ENCODE data around the gene SIN3A. TPM values are rescaled to one million over a fixed set of nuclear protein-coding genes. Genes with fewer than 3 reads are reported as not detected.

SIN3A gene
- total RNA-seq, 5 donors from 2014 or later (not counting 1 experiment from before 2014, with no cell fraction given), result 117 to 137 (median 136) TPM

DNA sequence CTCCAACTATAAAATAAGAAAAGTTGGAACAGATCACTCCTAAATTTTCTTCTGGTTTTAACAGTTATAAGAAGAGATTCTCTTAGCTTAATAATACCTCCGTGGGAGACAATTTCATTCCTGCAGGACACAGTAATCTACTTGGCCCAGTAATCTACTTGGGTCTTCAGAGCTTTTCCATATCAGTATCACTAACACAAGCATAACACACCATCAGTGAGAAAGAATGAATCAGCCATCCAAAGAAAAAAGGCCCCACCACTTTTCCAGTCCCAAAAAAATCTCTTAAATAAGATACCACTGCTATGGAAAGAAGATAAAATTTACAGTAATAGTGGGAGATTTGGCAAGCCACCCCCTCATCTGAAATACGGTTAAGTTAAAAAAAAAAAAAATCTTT is 20.2 kb downstream of the SIN3A start:
- Mint-ChIP-seq H3K27ac (no peak overlapping the region), H3K36me3 (peaks cover 20% of the 10 kb centered on the region), H3K9me3 (no peaks in the 10 kb centered on the region), H3K4me1 (peaks cover 45 to 62% (median 53%) of the 10 kb centered on the region in 3 donors), H3K27me3 (no peaks in the 10 kb centered on the region), H3K4me3 (no peak overlapping the region)
- ATAC-seq (replicated peaks in 1 of 4) (no peak), DNase-seq (no peak)
- POLR2A ChIA-PET, result interaction anchor here in 1 of 2 donors (1.0 kb wide), 1 partner anchor 25 kb away, joined by 4 read pairs; no protein-coding TSS in a partner anchor
- H3K27me3 ChIP-seq (replicated peaks in 1 of 2; ENCODE audit: control insufficient read depth in 2 of 2, extremely low read depth in 1 of 2, insufficient read depth in 2 of 2, low read length in 1 of 2), result no peaks in the 10 kb centered on the region
- peaks cover 4 to 38% of the 10 kb centered on the region in 2 donors for H3K36me3 ChIP-seq (ENCODE audit: control insufficient read depth in 2 of 2, extremely low read depth in 1 of 2, insufficient read depth in 1 of 2, low read length in 1 of 2)
- no peak overlapping the region for H3K27ac ChIP-seq (ENCODE audit: low read length)
- H3K9me3 ChIP-seq, result no peaks in the 10 kb centered on the region
- CTCF ChIA-PET, result interaction anchor here in 1 of 2 donors (0.7 kb wide), 1 partner anchor 205 kb away, joined by 3 read pairs; no protein-coding TSS in a partner anchor
- no peak overlapping the region for H3K4me3 ChIP-seq (ENCODE audit: control insufficient read depth in 1 of 2, extremely low read depth in 1 of 2, low read length in 1 of 2)
- no CpG with 5 or more reads among the region's 2 CpGs for WGBS (ENCODE audit: insufficient coverage)
- H3K4me1 ChIP-seq (ENCODE audit: control insufficient read depth in 1 of 2, extremely low read depth in 1 of 2, insufficient read depth in 2 of 2, low read length in 2 of 2), result peaks cover 0 to 6% of the 10 kb centered on the region in 2 experiments

GRCh38 chr15:75430259-75430658 is 21.2 kb downstream of the SIN3A start:
- peaks cover 0 to 6% of the 10 kb centered on the region in 2 experiments for H3K4me1 ChIP-seq (ENCODE audit: control insufficient read depth in 1 of 2, extremely low read depth in 1 of 2, insufficient read depth in 2 of 2, low read length in 2 of 2)
- H3K9me3 ChIP-seq, result no peaks in the 10 kb centered on the region
- ChIA-PET POLR2A (no interaction called here), CTCF (no interaction called here)
- peaks cover 39 to 65% (median 53%) of the 10 kb centered on the region in 3 donors for H3K4me1 Mint-ChIP-seq
- H3K27ac Mint-ChIP-seq, result no peak overlapping the region
- no peak overlapping the region for H3K4me3 ChIP-seq (ENCODE audit: control insufficient read depth in 1 of 2, extremely low read depth in 1 of 2, low read length in 1 of 2)
- peaks cover 21% of the 10 kb centered on the region for H3K36me3 Mint-ChIP-seq
- H3K27me3 Mint-ChIP-seq, result no peaks in the 10 kb centered on the region
- no peaks in the 10 kb centered on the region for H3K27me3 ChIP-seq (replicated peaks in 1 of 2; ENCODE audit: control insufficient read depth in 2 of 2, extremely low read depth in 1 of 2, insufficient read depth in 2 of 2, low read length in 1 of 2)
- H3K27ac ChIP-seq (ENCODE audit: low read length), result no peak overlapping the region
- no peak for DNase-seq
- no peaks in the 10 kb centered on the region for H3K9me3 Mint-ChIP-seq
- ATAC-seq (replicated peaks in 1 of 4), result no peak
- H3K4me3 Mint-ChIP-seq, result no peak overlapping the region
- peaks cover 4 to 39% of the 10 kb centered on the region in 2 donors for H3K36me3 ChIP-seq (ENCODE audit: control insufficient read depth in 2 of 2, extremely low read depth in 1 of 2, insufficient read depth in 1 of 2, low read length in 1 of 2)
- 96% methylated on average over 6 of the region's 7 CpGs for WGBS (ENCODE audit: insufficient coverage)

DNA sequence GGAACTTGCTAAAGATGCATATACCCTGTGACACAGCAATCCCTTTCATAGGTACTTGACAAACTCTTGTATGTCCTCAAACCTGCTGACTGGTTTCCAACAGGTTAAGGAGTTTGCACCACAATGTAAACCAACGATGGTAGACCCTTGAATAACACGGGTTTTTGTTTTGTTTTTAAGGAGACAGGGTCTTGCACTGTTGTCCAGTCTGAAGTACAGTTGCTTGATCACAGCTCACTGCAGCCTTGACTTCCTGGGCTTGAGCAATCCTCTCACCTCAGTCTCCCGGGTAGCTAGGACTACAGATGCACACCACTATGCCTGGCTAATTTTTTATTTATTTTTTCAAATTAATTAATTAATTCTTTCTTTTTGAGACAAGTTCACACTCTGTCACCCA is 23.3 kb downstream of the SIN3A start:
- Histone ChIP-seq H3K4me3 (ENCODE audit: control insufficient read depth in 1 of 2, extremely low read depth in 1 of 2, low read length in 1 of 2) (no peak overlapping the region), H3K9me3 (no peaks in the 10 kb centered on the region), H3K36me3 (ENCODE audit: control insufficient read depth in 2 of 2, extremely low read depth in 1 of 2, insufficient read depth in 1 of 2, low read length in 1 of 2) (peaks cover 4 to 45% of the 10 kb centered on the region in 2 donors), H3K27me3 (replicated peaks in 1 of 2; ENCODE audit: control insufficient read depth in 2 of 2, extremely low read depth in 1 of 2, insufficient read depth in 2 of 2, low read length in 1 of 2) (no peaks in the 10 kb centered on the region), H3K27ac (ENCODE audit: low read length) (no peak overlapping the region), H3K4me1 (ENCODE audit: control insufficient read depth in 1 of 2, extremely low read depth in 1 of 2, insufficient read depth in 2 of 2, low read length in 2 of 2) (peaks cover 0 to 6% of the 10 kb centered on the region in 2 experiments)
- Mint-ChIP-seq H3K4me3 (no peak overlapping the region), H3K27ac (no peak overlapping the region), H3K36me3 (peaks cover 15% of the 10 kb centered on the region), H3K27me3 (no peaks in the 10 kb centered on the region), H3K9me3 (no peaks in the 10 kb centered on the region), H3K4me1 (peaks cover 26 to 54% (median 37%) of the 10 kb centered on the region in 3 donors)
- ATAC-seq (replicated peaks in 1 of 4) (no peak), DNase-seq (no peak)
- ChIA-PET POLR2A (no interaction called here), CTCF (no interaction called here)
- WGBS (ENCODE audit: insufficient coverage), result 100% methylated on average over 2 of the region's 3 CpGs

- WGBS (ENCODE audit: insufficient coverage), result no CpG with 5 or more reads among the region's 3 CpGs
- Mint-ChIP-seq H3K4me3 (no peak overlapping the region), H3K4me1 (peaks cover 11 to 40% (median 24%) of the 10 kb centered on the region in 3 donors), H3K27me3 (no peaks in the 10 kb centered on the region), H3K9me3 (no peaks in the 10 kb centered on the region), H3K27ac (no peak overlapping the region), H3K36me3 (peaks cover 28% of the 10 kb centered on the region)
- ChIA-PET CTCF (no interaction called here), POLR2A (no interaction called here)
- DNase-seq, result no peak
- Histone ChIP-seq H3K4me1 (ENCODE audit: control insufficient read depth in 1 of 2, extremely low read depth in 1 of 2, insufficient read depth in 2 of 2, low read length in 2 of 2) (peaks cover 0 to 3% of the 10 kb centered on the region in 2 experiments), H3K4me3 (ENCODE audit: control insufficient read depth in 1 of 2, extremely low read depth in 1 of 2, low read length in 1 of 2) (no peak overlapping the region), H3K27me3 (replicated peaks in 1 of 2; ENCODE audit: control insufficient read depth in 2 of 2, extremely low read depth in 1 of 2, insufficient read depth in 2 of 2, low read length in 1 of 2) (no peaks in the 10 kb centered on the region), H3K9me3 (no peaks in the 10 kb centered on the region), H3K36me3 (ENCODE audit: control insufficient read depth in 2 of 2, extremely low read depth in 1 of 2, insufficient read depth in 1 of 2, low read length in 1 of 2) (peaks cover 6 to 66% of the 10 kb centered on the region in 2 donors), H3K27ac (ENCODE audit: low read length) (no peak overlapping the region)
- no peak for ATAC-seq (replicated peaks in 1 of 4)
These were observed 25.5 kb downstream of the SIN3A start for GRCh38 chr15:75425966-75426500.

DNA sequence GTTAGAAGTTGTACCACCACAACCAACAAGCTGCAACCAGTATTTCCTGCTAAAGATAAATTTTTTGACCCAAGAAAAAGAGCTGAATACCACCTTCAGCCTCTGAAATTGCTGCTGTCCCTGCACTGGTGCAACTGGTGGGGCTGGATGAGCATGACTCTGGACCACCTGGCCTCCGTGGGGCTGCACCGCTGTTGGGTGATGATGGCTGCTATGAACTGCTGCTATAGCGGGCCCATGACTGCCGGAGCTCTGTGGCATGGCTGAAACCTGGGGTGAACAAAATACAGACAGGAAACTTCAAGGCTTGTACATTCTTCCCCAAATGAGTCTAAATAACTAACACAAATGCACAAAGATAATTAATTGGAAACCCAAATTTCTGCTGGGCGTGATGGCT is 28.9 kb downstream of the SIN3A start:
- no peak overlapping the region for H3K27ac ChIP-seq (ENCODE audit: low read length)
- ATAC-seq (replicated peaks in 1 of 4) (no peak), DNase-seq (no peak)
- ChIA-PET POLR2A (interaction anchor here in 1 of 2 donors (0.6 kb wide), 1 partner anchor 32 kb away, joined by 3 read pairs; no protein-coding TSS in a partner anchor), CTCF (no interaction called here)
- WGBS (ENCODE audit: insufficient coverage), result 88% methylated on average over 5 of the region's 5 CpGs
- H3K4me3 ChIP-seq (ENCODE audit: control insufficient read depth in 1 of 2, extremely low read depth in 1 of 2, low read length in 1 of 2), result no peak overlapping the region
- H3K4me1 ChIP-seq (ENCODE audit: control insufficient read depth in 1 of 2, extremely low read depth in 1 of 2, insufficient read depth in 2 of 2, low read length in 2 of 2), result no peaks in the 10 kb centered on the region
- H3K9me3 Mint-ChIP-seq, result no peaks in the 10 kb centered on the region
- no peak overlapping the region for H3K27ac Mint-ChIP-seq
- H3K27me3 Mint-ChIP-seq, result no peaks in the 10 kb centered on the region
- H3K36me3 Mint-ChIP-seq, result peaks cover 32% of the 10 kb centered on the region
- no peak overlapping the region for H3K4me3 Mint-ChIP-seq
- no peaks in the 10 kb centered on the region for H3K27me3 ChIP-seq (replicated peaks in 1 of 2; ENCODE audit: control insufficient read depth in 2 of 2, extremely low read depth in 1 of 2, insufficient read depth in 2 of 2, low read length in 1 of 2)
- H3K36me3 ChIP-seq (ENCODE audit: control insufficient read depth in 2 of 2, extremely low read depth in 1 of 2, insufficient read depth in 1 of 2, low read length in 1 of 2), result peaks cover 6 to 56% of the 10 kb centered on the region in 2 donors
- no peaks in the 10 kb centered on the region for H3K9me3 ChIP-seq
- H3K4me1 Mint-ChIP-seq, result peaks cover 10 to 29% (median 17%) of the 10 kb centered on the region in 3 donors

GRCh38 chr15:75420698-75421097 is 30.8 kb downstream of the SIN3A start:
- Histone ChIP-seq H3K27ac (ENCODE audit: low read length) (no peak overlapping the region), H3K4me1 (ENCODE audit: control insufficient read depth in 1 of 2, extremely low read depth in 1 of 2, insufficient read depth in 2 of 2, low read length in 2 of 2) (no peaks in the 10 kb centered on the region), H3K9me3 (no peaks in the 10 kb centered on the region), H3K27me3 (replicated peaks in 1 of 2; ENCODE audit: control insufficient read depth in 2 of 2, extremely low read depth in 1 of 2, insufficient read depth in 2 of 2, low read length in 1 of 2) (no peaks in the 10 kb centered on the region), H3K4me3 (ENCODE audit: control insufficient read depth in 1 of 2, extremely low read depth in 1 of 2, low read length in 1 of 2) (no peak overlapping the region), H3K36me3 (ENCODE audit: control insufficient read depth in 2 of 2, extremely low read depth in 1 of 2, insufficient read depth in 1 of 2, low read length in 1 of 2) (peaks cover 8 to 47% of the 10 kb centered on the region in 2 donors)
- ATAC-seq (replicated peaks in 1 of 4) (no peak), DNase-seq (no peak)
- H3K4me1 Mint-ChIP-seq, result peaks cover 10 to 23% (median 11%) of the 10 kb centered on the region in 3 donors
- H3K27me3 Mint-ChIP-seq, result no peaks in the 10 kb centered on the region
- ChIA-PET POLR2A (interaction anchor here in 1 of 2 donors (0.6 kb wide), 1 partner anchor 10 kb away, joined by 5 read pairs; no protein-coding TSS in a partner anchor), CTCF (interaction anchor here (0.6 to 1.4 kb wide), 2 partner anchors 34 to 36 kb away, joined by 3 read pairs; no protein-coding TSS in a partner anchor)
- no peak overlapping the region for H3K27ac Mint-ChIP-seq
- peaks cover 30% of the 10 kb centered on the region for H3K36me3 Mint-ChIP-seq
- no peak overlapping the region for H3K4me3 Mint-ChIP-seq
- no peaks in the 10 kb centered on the region for H3K9me3 Mint-ChIP-seq

All from T-cell (primary cell).